ENCODE results near the gene UBAP1L.
A peak's percentile ranks its signal among the peaks of the same experiment; 100 is the strongest.

Gene UBAP1L

GRCh38 chr15:65062061-65062460 is 52.9 kb downstream of the UBAP1L start:
- DNase-seq: no peak

GRCh38 chr15:65060641-65061397 is 54.2 kb downstream of the UBAP1L start:
- no peak for DNase-seq

GRCh38 chr15:65059931-65060596 is 54.9 kb downstream of the UBAP1L start:
- DNase-seq: no peak

- no peak for DNase-seq
These were observed 55.6 kb downstream of the UBAP1L start for GRCh38 chr15:65059369-65059750.

- DNase-seq: peak; percentile 11
These were observed 56.3 kb downstream of the UBAP1L start for GRCh38 chr15:65058394-65059368.

GRCh38 chr15:65057549-65057940 is 57.5 kb downstream of the UBAP1L start:
- no peak for DNase-seq

- DNase-seq: peak; percentile 67
These were observed 58.0 kb downstream of the UBAP1L start for GRCh38 chr15:65056868-65057548.

GRCh38 chr15:65056106-65056505 is 58.9 kb downstream of the UBAP1L start:
- DNase-seq: no peak

GRCh38 chr15:65055201-65055870 is 59.7 kb downstream of the UBAP1L start:
- no peak for DNase-seq

GRCh38 chr15:65054333-65055200 is 60.4 kb downstream of the UBAP1L start:
- peak; percentile 81 for DNase-seq

- DNase-seq: no peak
These were observed 62.0 kb downstream of the UBAP1L start for GRCh38 chr15:65052956-65053355.

- DNase-seq: no peak
These were observed 63.7 kb downstream of the UBAP1L start for GRCh38 chr15:65051266-65051665.

GRCh38 chr15:65050270-65050669 is 64.7 kb downstream of the UBAP1L start:
- DNase-seq: no peak

GRCh38 chr15:65049418-65049840 is 65.6 kb downstream of the UBAP1L start:
- peak; percentile 98 for DNase-seq

- DNase-seq: no peak
These were observed 66.8 kb downstream of the UBAP1L start for GRCh38 chr15:65048241-65048640.

- peak; percentile 94 for DNase-seq
These were observed 70.1 kb downstream of the UBAP1L start, which contains the start of gene SLC51B for GRCh38 chr15:65044724-65045481. Gene SLC51B (plus strand): TSS chr15:65045387. CDS start chr15:65050005, 4,618 bp downstream.

GRCh38 chr15:65044218-65044617 is 70.8 kb downstream of the UBAP1L start:
- peak; percentile 55 for DNase-seq

GRCh38 chr15:65042776-65043327 is 72.1 kb downstream of the UBAP1L start:
- no peak for DNase-seq
